ENCODE results near the gene AKR1C3. TPM values are rescaled to one million over a fixed set of nuclear protein-coding genes. Genes with fewer than 3 reads are reported as not detected.

Gene AKR1C3
- total RNA-seq, 1 experiment from 2014 or later: 3.0 TPM

DNA sequence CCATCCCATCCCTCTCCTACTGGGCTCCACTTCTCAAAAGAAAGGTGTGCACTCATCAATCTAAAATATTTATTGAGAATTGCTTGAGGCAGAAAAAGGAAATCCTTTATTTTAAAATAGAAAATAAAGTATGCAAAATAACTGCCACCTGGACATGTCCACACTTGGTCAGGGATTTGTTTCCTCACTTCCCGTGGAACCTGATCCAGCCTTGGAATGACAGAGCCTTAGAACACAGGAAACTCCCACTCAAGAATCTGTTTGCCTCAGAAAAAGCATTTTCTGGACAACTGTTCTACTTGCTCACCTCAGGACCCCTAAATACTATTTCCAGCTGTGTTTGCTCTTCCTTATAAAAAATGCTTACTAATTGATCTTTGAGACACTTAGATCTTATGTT lies 61.7 kb downstream of the AKR1C3 start (continued):
- no peak for TF ChIP-seq REST (IDR thresholded peaks at IDR 0.05; ENCODE audit: low read depth)
- TF ChIP-seq ZFX (IDR thresholded peaks at IDR 0.05): no peak
- no peak for TF ChIP-seq CBX3 (IDR thresholded peaks at IDR 0.05; ENCODE audit: low read depth)
- TF ChIP-seq FOSL1 (IDR thresholded peaks at IDR 0.05; ENCODE audit: low read depth): no peak

Other genes with a start within 250 kb of the AKR1C3 start
- 2.1 TPM for gene AKR1C1, start 131.0 kb upstream of the AKR1C3 start, total RNA-seq (2021; ENCODE audit: unreplicated experiment)
- gene AKR1C2, start 90.6 kb upstream of the AKR1C3 start, total RNA-seq (2021; ENCODE audit: unreplicated experiment): 0.25 TPM
- not detected for gene AKR1C8, start 90.7 kb downstream of the AKR1C3 start, total RNA-seq (2021; ENCODE audit: unreplicated experiment)
- gene AKR1C4, start 102.4 kb downstream of the AKR1C3 start, total RNA-seq (2021; ENCODE audit: unreplicated experiment): not detected